CD4-positive, alpha-beta T cell treated with Interferon alpha-2 for 1 hour (primary cell): Measurements from ENCODE around the gene FSTL1.
"Not testable (repeated sequence)": the region's sequence is repeated elsewhere in the genome, so short reads cannot be mapped to it uniquely, and the experiment has no call there.

Experiments
- DNase-seq, 2 donors: peaks; one replicate each; pipeline ENCODE4 v3.0.0-alpha.2; 2020 to 2022

Gene FSTL1

DNA sequence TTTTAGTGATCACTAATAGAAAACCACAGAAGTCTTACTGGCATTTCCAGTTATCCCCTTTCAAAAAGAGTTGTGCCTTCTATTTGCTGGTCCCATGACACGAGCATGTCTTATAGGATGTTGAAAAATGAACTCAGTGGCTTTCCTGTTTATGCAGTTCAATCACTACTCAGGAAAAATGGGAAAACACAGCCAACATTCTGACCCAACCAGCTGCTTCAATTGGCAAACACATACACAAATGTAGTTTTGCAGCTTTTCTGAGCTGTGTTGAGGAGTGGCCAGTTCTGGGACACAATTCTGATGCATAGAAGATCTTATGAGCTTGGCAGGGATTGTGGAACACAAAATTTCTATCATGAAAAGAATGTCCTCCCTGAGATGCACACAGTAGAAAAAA is 40.3 kb downstream of the FSTL1 start:
- DNase-seq = no peak

DNA sequence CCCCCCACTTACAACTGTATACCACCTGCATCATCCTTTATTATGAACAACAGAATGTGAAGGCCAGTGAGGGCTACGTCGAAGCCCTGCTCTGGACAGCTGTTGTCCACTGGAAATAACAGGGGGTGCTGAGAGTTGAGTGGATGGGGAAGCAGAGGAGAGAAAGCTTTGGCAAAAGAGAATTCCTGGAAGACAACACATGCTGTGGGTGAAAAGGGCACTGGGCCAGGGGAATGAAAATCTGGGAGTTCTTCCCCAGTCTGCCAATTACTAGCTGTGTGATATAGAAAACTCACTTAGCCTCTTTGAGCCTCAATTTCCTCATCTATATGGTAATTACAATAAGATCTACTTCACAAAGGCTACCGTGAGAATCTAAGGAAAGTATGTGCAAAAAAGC is 40.7 kb downstream of the FSTL1 start:
- DNase-seq = no peak

DNA sequence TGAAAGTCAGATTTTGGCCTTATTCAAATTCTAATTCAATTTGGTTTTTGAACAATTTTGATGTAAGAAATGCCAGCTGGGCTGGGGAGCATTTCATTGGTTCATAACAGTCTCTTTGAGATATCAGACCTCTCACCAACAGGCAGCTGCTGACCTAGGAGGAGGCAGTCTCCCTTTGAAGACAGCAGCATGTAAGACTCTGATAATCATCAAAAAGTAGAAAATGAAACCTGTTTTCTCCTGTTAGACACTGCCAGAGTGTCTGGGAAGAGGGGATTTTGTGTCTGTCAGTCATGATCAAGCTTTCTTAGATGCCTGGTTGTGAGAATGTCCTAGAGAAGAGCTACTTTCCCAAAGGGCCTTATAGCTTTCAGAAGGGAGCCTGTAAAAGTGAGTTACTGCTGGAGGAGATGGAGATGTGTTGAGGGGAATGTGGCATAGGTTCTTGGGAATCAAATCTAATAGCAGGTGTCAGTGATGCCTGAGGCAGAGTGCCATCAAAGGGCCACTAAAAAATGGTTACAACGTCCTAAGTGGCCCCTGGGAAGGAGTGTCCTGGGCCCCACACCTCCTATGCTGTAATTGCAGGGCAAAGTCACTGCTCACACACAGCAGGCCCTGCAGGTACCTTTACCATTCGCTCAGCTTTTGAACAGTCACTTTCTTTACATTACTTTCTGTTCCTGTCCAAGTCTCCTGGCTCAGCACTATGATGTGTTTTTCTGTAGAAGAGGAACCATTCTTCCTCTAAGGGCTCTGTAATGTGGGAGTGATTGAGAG is 43.1 kb downstream of the FSTL1 start:
- no peak for DNase-seq

DNA sequence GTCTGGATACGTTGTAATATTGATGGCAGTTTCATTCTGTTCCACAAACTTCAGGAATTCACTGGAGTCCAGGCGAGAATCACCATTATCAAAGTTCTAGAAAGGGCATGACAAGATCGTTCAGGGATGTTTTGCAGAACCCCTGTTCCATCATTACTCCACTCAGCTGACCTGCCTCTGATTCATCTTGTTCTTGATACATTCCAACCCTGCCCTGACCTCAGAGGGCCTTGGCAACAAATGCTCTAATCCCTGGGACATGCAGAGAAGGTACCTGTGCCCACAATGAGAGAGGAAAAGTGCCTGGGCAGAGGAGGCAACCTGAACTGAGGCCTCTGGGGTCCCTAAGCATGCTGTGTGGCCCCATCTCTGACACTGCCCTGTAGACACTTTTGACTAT is 45.9 kb downstream of the FSTL1 start:
- DNase-seq = no peak

DNA sequence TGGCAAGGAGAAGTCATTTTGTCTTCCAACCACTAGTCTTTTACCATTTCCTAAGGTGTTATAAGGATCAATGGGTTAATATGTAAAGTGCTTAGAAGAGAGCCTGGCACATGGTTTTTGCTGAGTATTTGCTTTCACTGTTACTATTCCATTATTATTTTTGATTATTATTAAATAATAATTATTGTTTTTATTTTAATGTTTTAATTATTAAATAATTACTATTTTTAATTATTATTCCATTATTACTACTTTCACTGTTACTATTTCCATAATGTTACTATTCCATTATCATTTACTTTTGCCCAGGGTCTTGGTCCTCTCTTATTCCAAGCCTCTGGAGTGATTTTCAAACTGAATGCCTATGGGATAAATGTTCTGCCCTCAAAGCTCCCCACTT is 48.5 kb downstream of the FSTL1 start:
- DNase-seq = no peak

DNA sequence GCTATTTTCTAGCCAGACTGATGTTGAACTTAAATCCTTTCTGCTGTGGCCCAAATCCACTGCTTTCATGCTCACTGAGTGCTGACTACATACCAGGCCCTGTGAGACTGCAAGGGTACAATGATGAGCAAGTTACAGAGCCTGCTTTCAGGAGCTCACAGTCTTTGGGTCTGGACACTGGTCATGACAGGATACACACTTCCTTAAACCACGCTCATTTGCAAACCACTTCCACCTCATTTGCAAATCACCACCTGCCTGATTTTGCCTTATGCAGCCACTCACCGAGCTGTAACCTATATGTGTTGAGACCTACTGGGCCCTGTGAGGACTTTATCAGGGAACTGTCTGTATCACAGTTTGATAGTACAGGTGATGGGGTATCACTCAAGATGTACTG is 51.4 kb downstream of the FSTL1 start:
- no peak for DNase-seq

DNA sequence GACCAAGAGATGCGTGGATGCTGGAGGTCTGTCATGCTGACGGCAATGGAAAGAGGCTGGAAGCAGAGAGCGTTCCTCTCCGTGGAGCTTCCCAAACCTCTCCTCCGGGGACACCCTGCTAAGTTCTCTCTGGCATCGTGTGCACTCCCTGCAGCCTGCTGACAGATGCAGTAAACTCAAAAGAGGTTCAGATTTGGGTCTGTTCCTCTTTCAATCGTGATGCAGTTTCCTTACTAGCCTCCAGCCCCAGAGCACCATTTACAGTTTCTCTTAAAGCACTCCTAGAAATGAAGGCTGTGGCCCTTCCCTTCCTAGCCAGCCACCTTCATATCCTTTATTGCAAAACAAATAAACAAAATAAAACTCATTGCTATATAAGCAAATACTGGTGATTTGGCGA is 54.3 kb downstream of the FSTL1 start:
- no peak for DNase-seq

DNA sequence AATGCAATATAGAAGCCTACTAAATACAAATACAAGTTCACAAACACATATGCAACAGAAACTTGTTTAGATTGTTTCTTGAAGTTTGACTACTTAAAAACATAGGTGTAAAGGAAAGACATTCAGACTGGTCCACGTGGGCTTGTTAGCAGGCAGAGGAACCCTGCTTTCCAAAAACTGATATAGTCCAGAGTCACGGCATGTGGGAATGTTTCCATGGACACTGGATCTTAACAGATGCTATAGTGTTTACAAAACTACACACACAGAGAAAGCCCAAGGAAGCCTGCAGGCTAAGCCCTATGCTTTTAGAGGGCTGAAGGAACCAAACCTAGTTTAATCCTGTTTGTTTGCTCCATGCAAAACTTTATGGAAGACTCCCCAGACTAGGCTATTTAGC is 56.4 kb downstream of the FSTL1 start:
- DNase-seq = no peak

DNA sequence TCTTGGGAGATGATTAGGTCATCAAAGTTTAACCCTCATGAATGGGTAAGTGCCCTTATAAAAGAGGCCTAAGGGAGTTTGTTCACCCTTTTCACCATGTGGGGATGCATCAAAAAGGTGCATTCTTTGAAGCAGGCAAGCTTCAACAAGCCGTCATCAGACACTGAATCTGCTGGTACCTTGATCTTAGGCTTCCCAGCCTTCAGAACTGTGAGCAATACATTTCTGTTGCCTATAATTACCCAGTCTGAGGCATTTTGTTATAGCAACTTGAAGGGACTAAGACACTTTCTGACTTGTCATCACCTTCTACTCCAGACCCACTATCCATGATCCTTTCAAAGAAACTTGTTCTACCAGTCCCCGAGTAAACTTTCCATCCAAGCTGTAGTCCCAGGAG is 57.0 kb downstream of the FSTL1 start:
- DNase-seq = no peak

DNA sequence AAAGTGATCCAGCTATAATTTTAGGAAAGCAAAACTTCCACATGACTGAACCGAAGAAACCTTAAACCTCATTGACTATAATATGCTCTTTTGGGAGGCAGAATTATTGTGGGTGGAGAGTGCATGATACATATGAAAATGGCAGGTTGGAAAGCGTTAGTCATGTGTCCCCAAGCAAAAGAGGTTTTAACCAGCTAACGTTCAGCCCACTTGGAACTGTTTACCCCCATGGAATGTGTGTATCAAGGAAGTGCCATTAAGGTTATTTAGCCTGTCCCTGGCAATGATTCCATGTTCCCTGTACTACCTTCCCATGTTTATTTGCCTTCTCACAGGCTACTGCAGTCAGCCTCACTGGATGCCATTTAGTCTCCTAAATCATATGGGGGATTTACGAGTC is 57.5 kb downstream of the FSTL1 start:
- DNase-seq = no peak

DNA sequence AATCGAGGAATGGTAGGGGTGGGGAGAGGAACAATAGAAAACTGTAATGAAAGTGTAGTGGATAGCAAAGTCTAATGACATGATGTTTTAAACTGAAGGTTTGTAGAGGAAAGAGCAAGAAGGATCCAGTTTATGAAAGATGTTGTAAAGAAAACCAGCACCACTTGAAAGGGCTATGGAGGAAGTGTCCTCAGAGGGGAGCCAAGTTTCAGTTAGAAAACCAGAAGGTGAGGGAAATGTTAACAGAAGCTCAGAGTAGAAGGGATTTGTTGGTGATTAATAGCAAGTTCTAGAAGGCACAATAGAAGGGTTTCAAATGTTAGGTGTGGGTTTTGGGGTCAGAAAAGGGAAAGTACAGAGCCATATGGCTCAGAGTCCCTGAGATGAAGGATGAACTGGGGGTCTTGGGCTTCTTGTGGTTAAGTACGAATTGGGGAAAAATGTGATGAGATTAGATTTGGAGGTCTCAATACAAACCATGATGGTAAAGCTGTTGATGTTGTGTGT is 67.8 kb downstream of the FSTL1 start:
- no peak for DNase-seq

DNA sequence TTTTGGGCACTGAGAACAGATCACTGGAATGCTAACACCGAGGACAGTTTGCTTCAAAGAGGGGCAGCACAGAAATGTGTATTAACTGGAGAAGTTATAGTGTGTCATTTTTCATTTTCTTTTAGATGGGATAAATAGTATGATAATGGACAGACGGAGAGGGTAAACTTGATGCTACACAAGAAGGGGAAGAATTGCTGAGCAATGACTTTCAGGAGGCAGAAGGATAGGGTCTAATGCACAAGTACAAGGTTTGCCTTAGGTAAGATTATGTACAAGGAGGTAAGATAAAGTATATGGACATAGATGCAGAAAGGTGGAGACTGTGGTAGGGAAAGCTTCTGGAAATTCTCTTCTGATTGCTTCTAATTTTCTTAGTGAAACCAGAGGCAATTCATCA is 69.3 kb downstream of the FSTL1 start:
- DNase-seq = no peak

DNA sequence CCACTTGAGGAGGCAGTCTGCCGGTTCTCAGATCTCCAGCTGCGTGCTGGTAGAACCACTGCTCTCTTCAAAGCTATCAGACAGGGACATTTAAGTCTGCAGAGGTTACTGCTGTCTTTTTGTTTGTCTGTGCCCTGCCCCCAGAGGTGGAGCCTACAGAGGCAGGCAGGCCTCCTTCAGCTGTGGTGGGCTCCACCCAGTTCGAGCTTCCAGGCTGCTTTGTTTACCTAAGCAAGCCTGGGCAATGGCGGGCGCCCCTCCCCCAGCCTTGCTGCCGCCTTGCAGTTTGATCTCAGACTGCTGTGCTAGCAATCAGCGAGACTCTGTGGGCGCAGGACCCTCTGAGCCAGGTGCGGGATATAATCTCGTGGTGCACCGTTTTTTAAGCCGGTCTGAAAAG is 72.8 kb downstream of the FSTL1 start:
- not testable (repeated sequence) for DNase-seq

DNA sequence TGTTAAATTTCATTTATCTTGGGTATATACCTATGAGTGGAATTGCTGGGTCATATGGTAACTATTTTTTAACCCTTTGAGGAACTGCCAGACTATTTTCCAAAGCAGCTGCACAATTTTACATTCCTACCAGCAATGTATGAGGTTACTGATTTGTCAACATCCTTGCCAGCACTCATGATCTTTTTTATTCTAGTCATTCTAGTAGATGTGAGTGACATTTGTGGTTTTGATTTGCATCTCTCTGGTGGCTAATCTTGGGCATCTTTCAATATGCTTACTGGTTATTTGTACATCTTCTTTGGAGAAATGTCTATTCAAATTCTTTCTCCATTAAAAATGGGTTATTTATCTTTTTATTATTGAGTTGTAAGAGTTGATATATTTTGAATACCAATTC is 80.3 kb downstream of the FSTL1 start:
- no peak for DNase-seq

DNA sequence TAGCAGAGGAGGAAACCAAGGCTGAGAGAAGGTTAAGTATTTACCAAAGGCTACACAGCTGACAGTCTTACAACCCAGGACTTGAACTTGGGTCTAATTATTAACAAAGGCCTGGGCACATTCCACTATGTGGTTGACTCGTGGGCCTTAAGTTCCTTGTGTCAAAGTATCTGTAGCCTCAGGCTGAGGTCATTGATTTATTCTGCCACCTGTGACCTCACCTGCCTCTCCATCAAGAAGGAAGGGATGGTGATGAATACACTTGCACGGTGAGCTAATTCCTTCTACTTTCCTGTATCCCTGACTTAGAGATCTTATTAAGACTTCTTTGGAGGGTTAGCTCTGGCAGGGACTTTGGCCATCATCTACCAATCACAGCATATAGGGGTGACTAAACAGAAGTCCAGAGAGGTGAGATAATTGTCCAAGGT is 81.7 kb downstream of the FSTL1 start:
- DNase-seq = no peak

DNA sequence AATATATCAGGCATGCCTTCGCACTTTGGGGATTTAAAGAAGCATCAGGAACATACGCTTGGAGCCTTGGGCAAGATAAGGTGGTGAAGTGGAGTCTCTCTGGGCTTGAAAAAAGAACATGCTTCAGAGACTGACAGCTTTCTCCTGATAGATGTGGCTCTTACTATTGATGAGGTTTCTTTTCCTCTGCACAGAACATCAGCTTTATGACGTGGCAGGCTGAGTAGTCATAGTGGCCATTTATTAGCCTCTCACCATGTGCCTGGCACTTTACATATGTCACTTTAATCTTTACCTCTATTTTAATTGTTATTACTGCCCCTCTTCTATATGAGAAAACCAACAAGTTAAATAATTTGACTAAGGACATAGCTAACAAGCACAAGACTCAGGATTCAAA is 82.6 kb downstream of the FSTL1 start:
- no peak for DNase-seq

DNA sequence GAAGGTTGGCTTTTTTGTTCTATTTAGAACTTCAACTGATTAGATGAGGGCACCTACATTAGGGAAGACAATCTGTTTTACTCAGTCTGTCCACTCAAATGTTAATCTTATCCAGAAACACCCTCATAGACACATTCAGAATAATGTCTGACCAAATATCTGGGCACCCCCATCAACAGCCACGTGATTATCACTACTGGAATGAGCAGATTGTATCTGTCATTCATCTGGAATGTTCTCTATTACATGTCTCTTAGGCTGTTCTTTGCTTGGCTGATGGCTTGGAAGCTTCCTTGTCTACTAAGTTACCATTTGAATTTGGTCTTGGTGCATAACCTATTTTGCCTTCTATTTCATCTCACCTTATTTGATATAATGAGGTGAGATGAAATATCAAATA is 86.0 kb downstream of the FSTL1 start:
- DNase-seq = no peak

DNA sequence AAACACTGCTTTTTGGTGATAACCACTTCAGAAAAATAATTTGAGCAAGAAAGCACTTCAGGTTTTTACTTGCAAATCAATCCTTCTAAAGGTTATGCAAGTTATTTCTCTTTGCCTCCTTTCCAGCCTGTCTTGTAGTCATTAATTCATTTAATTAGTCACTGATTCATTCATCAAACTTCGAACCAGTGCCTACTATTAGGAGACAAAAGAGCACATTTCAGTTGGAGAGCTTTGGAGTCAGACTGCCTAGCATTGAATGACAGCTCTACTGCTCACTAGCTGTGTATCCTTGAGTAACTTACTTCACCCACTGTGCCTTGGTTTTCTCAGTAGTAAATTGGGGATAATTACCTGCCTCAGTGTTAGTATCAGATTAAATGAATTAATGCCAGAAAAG is 86.7 kb downstream of the FSTL1 start:
- no peak for DNase-seq

DNA sequence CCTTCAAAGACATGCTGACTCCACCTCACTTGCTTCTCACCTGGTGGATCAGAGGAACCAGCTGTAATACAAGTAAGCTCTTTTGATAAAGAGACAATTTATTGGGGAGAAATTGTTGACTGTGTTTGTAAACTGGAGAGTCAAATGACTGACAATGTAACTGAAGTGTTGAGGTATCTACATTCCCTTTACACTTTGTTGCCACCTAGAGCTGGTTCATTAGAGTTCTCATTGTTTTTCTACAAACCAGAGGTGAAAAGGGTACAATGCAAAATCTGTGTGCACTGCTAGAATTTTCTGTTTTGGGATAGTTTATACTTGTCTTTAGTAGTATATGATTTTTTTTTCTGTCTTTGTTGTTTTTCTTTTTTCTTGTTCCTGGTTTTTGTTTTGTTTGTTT is 93.0 kb downstream of the FSTL1 start:
- peak in 1 of 2 donors; percentile 18 for DNase-seq

DNA sequence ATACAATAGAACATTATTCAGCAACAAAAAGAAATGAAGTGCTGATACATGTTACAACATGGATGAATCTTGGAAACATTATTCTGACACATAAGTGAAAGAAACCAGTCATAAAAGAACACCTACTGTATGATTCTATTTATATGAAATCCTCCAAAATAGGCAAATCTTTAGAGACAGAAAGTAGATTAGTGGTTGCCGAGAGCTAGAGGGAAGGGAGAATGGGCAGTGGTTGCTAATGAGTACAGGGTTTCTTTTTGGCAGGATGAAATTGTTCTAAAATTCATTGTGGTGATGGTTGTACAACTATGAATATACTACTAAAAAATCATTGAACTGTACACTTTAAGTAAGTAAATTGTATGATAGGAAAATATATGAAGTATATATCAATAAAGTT is 95.3 kb downstream of the FSTL1 start:
- no peak for DNase-seq

DNA sequence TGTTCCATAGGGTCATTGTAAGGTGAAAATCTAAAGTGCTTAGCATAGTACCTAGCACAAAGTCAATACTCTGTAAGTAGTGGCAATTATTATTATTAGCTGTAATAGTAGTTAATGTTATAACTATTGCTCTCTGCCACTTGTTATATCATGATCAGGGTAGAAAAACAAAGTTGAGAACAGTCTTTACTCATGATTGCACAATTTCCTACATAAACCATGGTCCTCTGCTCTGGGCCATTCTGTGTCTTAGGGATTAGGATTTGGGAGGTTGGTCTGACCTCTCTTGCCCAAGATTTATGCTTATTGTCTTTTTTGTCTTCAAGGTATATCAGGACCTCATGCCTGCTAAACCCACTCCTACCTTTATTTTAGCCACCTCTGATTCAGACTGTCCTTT is 97.3 kb downstream of the FSTL1 start:
- DNase-seq = no peak

DNA sequence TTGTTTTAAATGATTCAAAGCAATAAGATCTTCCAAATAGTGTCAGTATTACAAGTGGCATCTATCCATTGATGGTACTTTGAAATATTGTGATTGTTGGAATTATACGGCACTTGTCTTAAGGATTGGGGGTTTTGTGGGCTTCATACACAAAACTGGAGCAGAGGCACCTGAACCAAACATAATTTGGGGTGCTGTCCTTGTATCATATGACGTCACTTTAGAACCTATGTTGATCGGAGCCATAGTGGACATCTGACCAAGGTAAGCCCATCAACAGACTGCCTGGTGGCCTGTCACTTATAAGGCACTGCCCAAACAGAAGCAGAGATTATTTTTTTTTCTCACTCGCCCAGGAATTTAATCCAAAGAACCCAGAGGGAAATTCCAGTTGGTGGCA is 98.8 kb downstream of the FSTL1 start:
- DNase-seq = no peak

DNA sequence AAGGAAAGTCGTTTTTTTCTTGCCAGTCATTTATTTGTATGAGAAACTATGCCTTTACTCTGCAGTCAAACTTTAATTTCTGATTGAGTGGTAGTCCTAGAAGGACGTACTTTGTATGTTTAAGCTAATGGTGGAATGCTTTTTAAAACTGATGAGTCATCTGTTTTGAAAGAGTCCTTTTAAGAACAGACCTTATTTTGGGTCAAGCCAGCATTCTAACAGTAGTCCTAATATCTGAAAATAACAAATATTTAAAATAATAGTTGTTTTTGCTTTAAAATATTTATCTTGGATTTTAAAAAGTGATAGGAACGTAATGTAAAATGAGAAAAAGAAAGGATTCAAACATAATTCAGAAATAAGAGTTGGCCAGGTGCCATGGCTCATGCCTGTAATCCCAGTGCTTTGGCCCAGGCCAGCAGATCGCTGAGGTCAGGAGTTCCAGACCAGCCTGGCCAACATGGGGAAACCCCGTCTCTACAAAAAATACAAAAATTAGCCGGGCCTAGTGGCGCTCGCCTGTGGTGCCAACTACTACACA is 100.3 kb downstream of the FSTL1 start:
- no peak for DNase-seq

DNA sequence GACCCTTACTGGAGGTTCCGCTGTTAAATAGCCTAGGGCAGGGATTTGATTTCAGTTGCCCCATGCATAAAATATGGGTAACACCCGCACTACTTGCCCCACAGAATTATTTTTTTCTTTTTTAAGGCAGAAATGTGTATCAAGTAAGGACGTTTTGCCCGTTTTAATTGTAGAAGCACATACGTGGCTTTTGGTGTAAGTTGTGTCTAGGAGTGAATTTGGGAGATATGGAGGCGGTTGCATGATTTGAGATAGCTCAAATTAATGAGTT is 101.0 kb downstream of the FSTL1 start:
- DNase-seq = no peak
